ENCODE results near the gene C7. TPM values are rescaled to one million over a fixed set of nuclear protein-coding genes. Genes with fewer than 3 reads are reported as not detected.

C7 gene
- total RNA-seq, 1 donor from 2014 or later, result not detected

GRCh38 chr5:40957048-40957447 is 47.8 kb downstream of the C7 start:
- Mint-ChIP-seq H3K36me3 (ENCODE audit: unreplicated experiment) (no peaks in the 10 kb centered on the region), H3K4me3 (ENCODE audit: unreplicated experiment) (no peak overlapping the region), H3K9me3 (ENCODE audit: unreplicated experiment) (no peaks in the 10 kb centered on the region), H3K4me1 (ENCODE audit: low read depth, unreplicated experiment) (no peaks in the 10 kb centered on the region), H3K27me3 (ENCODE audit: unreplicated experiment) (no peaks in the 10 kb centered on the region), H3K27ac (ENCODE audit: unreplicated experiment) (no peak overlapping the region)
- DNase-seq, result no peak
- no peak for TF ChIP-seq CTCF (IDR thresholded peaks at IDR 0.05; ENCODE audit: partially characterized antibody, unreplicated experiment)

- Mint-ChIP-seq H3K36me3 (ENCODE audit: unreplicated experiment) (no peaks in the 10 kb centered on the region), H3K9me3 (ENCODE audit: unreplicated experiment) (no peaks in the 10 kb centered on the region), H3K27ac (ENCODE audit: unreplicated experiment) (no peak overlapping the region), H3K27me3 (ENCODE audit: unreplicated experiment) (no peaks in the 10 kb centered on the region), H3K4me3 (ENCODE audit: unreplicated experiment) (no peak overlapping the region), H3K4me1 (ENCODE audit: low read depth, unreplicated experiment) (no peaks in the 10 kb centered on the region)
- no peak for TF ChIP-seq CTCF (IDR thresholded peaks at IDR 0.05; ENCODE audit: partially characterized antibody, unreplicated experiment)
- no peak for DNase-seq
These were observed 49.5 kb downstream of the C7 start for GRCh38 chr5:40958811-40959210.

- H3K9me3 Mint-ChIP-seq (ENCODE audit: unreplicated experiment), result no peaks in the 10 kb centered on the region
- H3K27me3 Mint-ChIP-seq (ENCODE audit: unreplicated experiment), result no peaks in the 10 kb centered on the region
- no peak overlapping the region for H3K27ac Mint-ChIP-seq (ENCODE audit: unreplicated experiment)
- TF ChIP-seq CTCF (IDR thresholded peaks at IDR 0.05; ENCODE audit: partially characterized antibody, unreplicated experiment), result no peak
- no peaks in the 10 kb centered on the region for H3K4me1 Mint-ChIP-seq (ENCODE audit: low read depth, unreplicated experiment)
- no peaks in the 10 kb centered on the region for H3K36me3 Mint-ChIP-seq (ENCODE audit: unreplicated experiment)
- no peak for DNase-seq
- H3K4me3 Mint-ChIP-seq (ENCODE audit: unreplicated experiment), result no peak overlapping the region
These were observed 50.7 kb downstream of the C7 start for GRCh38 chr5:40960037-40960436.

GRCh38 chr5:40962207-40962955 is 53.1 kb downstream of the C7 start:
- no peak for TF ChIP-seq CTCF (IDR thresholded peaks at IDR 0.05; ENCODE audit: partially characterized antibody, unreplicated experiment)
- Mint-ChIP-seq H3K36me3 (ENCODE audit: unreplicated experiment) (no peaks in the 10 kb centered on the region), H3K27me3 (ENCODE audit: unreplicated experiment) (no peaks in the 10 kb centered on the region), H3K9me3 (ENCODE audit: unreplicated experiment) (no peaks in the 10 kb centered on the region), H3K4me3 (ENCODE audit: unreplicated experiment) (no peak overlapping the region), H3K27ac (ENCODE audit: unreplicated experiment) (no peak overlapping the region), H3K4me1 (ENCODE audit: low read depth, unreplicated experiment) (no peaks in the 10 kb centered on the region)
- DNase-seq, result no peak

GRCh38 chr5:40972434-40972833 is 63.1 kb downstream of the C7 start:
- no peak overlapping the region for H3K4me3 Mint-ChIP-seq (ENCODE audit: unreplicated experiment)
- no peak for TF ChIP-seq CTCF (IDR thresholded peaks at IDR 0.05; ENCODE audit: partially characterized antibody, unreplicated experiment)
- no peaks in the 10 kb centered on the region for H3K9me3 Mint-ChIP-seq (ENCODE audit: unreplicated experiment)
- no peaks in the 10 kb centered on the region for H3K4me1 Mint-ChIP-seq (ENCODE audit: low read depth, unreplicated experiment)
- no peak overlapping the region for H3K27ac Mint-ChIP-seq (ENCODE audit: unreplicated experiment)
- H3K27me3 Mint-ChIP-seq (ENCODE audit: unreplicated experiment), result no peaks in the 10 kb centered on the region
- H3K36me3 Mint-ChIP-seq (ENCODE audit: unreplicated experiment), result no peaks in the 10 kb centered on the region
- DNase-seq, result no peak
